ENCODE results near the gene NOC4L.
"Not testable (repeated sequence)": the region's sequence is repeated elsewhere in the genome, so short reads cannot be mapped to it uniquely, and the experiment has no call there.

- not testable (repeated sequence) for TF ChIP-seq CTCF, POLR2A (IDR thresholded peaks at IDR 0.05)
These were observed 41.2 kb upstream of the NOC4L start for GRCh38 chr12:132103072-132103471.

Measured in right lobe of liver (tissue), 4 donors.